C4-2B (cell line): Measurements from ENCODE around the gene SAP30L.

Experiments
- ZFX ChIP-seq: fragments of 450-650 bp; IDR thresholded peaks from 2 replicates; pipeline ENCODE4 v1.6.1; 2017
- TF ChIP-seq, protein P1 (sequence below): fragments of 450-650 bp; conservative IDR thresholded peaks from 2 replicates; pipeline ENCODE4 v1.5.1; 2017; ENCODE audit warnings: mild to moderate bottlenecking

DNA sequence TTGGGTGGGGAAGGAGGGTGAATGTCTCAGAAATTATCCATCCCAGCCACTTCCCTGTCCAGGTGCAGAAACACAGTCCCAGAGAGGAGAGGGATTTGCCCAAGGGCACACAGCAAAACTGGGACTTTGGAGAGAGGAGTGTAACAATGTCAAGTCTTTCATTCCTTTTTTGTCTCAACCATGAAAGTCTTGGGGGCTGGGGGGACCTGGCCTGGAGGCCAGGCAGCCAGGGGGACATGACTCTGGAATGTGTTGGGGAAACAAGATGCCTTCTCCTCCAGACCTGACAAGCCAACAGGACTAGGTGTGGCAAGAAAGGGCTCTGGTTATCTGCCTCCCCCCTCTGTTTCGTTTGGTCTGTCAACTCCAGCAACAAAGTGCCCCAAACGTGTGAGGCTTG, 46.1 kb downstream of the SAP30L start:
- TF ChIP-seq, protein P1, sequence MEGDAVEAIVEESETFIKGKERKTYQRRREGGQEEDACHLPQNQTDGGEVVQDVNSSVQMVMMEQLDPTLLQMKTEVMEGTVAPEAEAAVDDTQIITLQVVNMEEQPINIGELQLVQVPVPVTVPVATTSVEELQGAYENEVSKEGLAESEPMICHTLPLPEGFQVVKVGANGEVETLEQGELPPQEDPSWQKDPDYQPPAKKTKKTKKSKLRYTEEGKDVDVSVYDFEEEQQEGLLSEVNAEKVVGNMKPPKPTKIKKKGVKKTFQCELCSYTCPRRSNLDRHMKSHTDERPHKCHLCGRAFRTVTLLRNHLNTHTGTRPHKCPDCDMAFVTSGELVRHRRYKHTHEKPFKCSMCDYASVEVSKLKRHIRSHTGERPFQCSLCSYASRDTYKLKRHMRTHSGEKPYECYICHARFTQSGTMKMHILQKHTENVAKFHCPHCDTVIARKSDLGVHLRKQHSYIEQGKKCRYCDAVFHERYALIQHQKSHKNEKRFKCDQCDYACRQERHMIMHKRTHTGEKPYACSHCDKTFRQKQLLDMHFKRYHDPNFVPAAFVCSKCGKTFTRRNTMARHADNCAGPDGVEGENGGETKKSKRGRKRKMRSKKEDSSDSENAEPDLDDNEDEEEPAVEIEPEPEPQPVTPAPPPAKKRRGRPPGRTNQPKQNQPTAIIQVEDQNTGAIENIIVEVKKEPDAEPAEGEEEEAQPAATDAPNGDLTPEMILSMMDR, result no peak
- no peak for TF ChIP-seq ZFX
